Islet of Langerhans (tissue), 1 donor: ENCODE measurements around the gene LDLR.

Experiments
- FAIRE-seq: peaks from one replicate; lab custom pipeline; 2011; peaks lifted over from hg19 to GRCh38; lab: Jason Lieb, UNC

LDLR gene

DNA sequence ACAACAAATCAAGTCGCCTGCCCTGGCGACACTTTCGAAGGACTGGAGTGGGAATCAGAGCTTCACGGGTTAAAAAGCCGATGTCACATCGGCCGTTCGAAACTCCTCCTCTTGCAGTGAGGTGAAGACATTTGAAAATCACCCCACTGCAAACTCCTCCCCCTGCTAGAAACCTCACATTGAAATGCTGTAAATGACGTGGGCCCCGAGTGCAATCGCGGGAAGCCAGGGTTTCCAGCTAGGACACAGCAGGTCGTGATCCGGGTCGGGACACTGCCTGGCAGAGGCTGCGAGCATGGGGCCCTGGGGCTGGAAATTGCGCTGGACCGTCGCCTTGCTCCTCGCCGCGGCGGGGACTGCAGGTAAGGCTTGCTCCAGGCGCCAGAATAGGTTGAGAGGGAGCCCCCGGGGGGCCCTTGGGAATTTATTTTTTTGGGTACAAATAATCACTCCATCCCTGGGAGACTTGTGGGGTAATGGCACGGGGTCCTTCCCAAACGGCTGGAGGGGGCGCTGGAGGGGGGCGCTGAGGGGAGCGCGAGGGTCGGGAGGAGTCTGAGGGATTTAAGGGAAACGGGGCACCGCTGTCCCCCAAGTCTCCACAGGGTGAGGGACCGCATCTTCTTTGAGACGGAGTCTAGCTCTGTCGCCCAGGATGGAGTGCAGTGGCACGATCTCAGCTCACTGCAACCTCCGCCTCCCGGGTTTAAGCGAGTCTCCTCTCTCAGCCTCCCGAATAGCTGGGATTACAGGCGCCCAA is at the start of gene LDLR:
Gene LDLR, plus strand, starts transcription at position 210 of the 760 bp plus-strand sequence. Its CDS starts 86 bp downstream, at position 296.
- no peak for FAIRE-seq

GRCh38 chr19:11041194-11041593 is 48.1 kb upstream of the LDLR start:
- no peak for FAIRE-seq

DNA sequence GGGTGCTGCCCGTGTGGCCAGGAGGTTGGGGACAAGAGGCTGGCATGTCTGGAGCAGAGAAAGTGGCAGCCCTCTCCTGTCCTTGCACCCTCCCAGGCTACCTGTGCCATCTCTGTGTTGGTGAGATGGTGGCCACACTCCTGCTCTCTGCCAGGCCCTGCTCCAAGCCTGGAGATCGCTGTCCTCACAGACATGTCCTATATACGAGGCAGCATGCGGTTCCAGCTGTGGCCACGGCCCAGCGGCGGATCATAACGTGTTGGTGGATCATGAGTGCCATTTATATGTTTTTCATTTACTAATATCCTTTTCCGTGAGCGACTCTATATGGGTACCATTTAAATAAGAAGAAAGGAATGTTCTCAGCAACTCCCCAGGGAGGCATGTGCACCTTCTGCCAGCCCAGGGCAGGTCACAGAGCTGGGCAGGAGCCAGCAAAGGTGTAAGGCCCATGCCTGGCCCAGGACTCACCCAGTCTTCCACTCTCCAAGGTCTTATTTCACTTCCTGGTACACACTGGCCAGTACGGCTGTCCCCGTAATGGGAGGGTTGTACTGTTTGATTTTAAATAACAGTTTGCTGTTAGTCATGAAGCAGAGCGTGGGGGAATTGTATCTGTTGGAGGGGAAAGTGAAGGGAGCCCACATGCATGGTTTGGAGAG is 47.2 kb upstream of the LDLR start:
- FAIRE-seq = no peak

DNA sequence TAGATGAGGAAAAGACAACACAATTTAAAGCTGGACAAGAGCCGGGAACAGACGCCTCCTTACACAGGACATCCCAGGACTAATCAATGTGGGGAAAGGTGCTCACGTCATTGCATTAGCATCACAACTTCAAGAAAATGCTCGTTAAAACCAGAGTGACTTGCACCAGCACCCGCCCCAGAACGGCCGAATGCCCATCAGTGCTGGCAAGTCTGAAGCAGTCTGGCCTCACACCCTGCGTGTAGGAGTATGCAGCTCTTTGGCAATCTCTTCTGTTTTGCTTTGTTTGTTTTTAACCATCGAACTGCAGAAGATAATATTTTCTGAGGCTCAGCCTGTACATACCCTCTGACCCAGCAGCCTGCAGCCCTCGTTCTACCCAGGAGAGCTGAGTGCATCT is 44.8 kb upstream of the LDLR start:
- no peak for FAIRE-seq

GRCh38 chr19:11045536-11045935 is 43.7 kb upstream of the LDLR start:
- FAIRE-seq = no peak

DNA sequence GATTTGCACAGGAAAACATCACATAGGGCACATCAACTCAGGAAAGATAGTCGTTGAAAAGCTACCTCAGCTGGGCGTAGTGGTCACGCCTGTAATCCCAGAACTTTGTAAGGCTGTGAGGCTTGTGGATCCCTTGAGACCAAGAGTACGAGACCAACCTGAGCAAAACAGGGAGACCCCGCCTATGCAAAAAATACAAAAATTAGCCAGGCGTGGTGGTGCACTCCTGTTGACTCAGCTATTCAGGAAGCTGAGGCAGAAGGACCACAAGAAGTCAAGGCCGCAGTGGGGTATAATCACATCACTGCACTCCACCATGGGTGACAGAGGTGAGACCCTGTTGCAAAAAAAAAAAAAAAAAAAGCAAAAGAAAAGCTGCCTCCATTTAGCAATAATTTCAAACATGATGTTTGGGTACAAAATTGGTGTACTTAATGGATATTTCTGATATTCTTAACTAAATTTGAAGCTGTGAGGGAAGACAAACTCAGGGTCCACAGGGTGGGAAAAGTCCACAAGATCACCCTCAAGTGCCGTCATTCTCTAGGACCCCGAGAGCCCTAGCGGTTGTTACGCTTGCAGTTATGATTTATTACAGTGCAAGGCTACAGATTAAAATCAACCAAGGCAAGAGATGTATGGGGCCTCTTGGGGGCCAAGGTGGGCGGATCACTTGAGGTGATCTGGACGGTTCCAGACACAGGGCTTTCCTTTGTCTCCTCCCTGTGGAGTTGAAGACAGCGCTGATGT is 42.5 kb upstream of the LDLR start:
- FAIRE-seq = no peak

DNA sequence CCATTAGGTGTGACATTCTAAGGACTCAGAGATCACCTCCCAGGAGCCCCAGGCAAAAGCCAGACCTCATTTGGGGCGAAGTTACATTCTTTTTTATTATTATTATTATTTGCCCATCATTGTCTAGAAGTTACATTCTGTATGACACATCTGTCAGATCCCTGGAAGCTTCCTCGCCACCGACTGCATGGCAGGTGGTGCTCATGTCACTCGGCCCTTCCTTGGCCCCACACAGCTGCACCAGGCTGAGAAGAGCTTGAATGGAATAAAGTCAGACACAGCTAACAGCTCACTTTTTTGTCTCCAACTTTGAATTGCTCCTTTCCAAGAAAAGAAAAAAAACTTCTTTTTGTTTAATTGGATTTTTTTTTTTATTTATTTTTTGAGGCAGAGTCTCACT is 41.4 kb upstream of the LDLR start:
- no peak for FAIRE-seq

- FAIRE-seq = no peak
These were observed 38.7 kb upstream of the LDLR start for GRCh38 chr19:11050323-11051114.

DNA sequence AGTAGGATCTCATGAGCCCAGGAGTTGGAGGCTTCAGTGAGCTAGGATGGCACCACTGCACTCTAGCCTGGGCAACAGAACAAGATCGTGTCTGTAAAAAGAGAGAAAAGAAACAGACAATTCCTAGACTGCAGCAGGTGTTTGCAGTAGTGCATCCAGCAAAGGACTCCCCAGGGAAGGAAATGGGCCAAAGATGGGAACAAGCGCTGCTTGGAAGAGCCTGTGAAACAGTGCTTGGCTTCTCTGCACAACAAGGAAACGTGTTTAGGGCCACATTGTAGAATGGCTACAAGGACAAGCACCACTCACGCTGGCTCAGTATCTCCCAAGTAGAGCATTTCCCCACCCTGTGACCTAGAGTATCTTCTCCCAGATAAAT is 35.5 kb upstream of the LDLR start:
- FAIRE-seq = no peak

GRCh38 chr19:11054200-11054599 is 35.1 kb upstream of the LDLR start:
- no peak for FAIRE-seq

DNA sequence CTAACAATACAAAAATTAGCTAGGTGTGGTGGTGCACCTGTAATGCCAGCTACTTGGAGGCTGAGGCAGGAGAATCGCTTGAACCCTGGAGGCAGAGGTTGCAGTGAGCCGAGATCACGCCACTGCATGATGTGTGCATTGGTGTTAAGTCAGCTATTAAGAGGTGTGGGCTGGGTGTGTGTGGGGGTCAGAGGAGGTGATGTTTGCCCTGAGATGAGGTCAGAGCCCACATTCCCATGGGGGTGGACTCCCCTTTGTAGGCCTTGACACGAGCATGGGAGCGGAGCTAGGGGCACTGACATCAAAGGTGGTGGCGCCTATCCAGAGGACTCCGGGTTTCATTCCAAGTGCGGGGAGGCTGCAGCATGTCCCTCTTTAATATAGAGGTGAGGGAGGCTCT is 34.6 kb upstream of the LDLR start:
- FAIRE-seq = no peak

- FAIRE-seq = no peak
These were observed 30.8 kb upstream of the LDLR start for GRCh38 chr19:11058246-11059030.

- FAIRE-seq = no peak
These were observed 29.5 kb upstream of the LDLR start for GRCh38 chr19:11059511-11060358.

- no peak for FAIRE-seq
These were observed 27.3 kb upstream of the LDLR start for GRCh38 chr19:11061952-11062351.

- FAIRE-seq = no peak
These were observed 25.8 kb upstream of the LDLR start for GRCh38 chr19:11063434-11063833.

DNA sequence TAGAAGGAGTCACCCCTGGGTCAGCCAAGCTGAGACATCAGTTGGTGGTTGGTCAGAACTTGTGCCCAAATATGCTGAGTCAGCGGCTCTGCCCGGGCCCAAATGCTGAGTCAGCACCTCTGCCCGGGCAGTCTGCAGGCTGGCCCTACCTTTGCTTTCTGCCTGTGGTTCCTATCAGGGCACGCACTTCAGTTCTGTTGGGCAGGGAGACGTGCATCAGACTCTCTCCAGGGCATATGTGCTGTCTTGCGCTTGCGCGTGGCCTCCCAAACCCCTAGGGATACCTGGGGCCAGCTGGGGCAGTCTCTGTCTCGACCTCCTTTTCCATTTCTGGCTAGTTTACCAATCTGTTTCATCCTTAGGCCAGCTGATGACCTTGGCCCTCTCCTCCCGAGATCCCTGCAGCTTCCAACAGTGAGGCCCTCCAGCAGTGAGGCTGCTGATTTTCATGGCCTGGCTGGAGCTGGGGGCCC is 24.4 kb upstream of the LDLR start:
- FAIRE-seq = no peak

GRCh38 chr19:11066326-11066725 is 22.9 kb upstream of the LDLR start:
- FAIRE-seq = no peak

GRCh38 chr19:11067356-11068113 is 21.7 kb upstream of the LDLR start:
- no peak for FAIRE-seq

DNA sequence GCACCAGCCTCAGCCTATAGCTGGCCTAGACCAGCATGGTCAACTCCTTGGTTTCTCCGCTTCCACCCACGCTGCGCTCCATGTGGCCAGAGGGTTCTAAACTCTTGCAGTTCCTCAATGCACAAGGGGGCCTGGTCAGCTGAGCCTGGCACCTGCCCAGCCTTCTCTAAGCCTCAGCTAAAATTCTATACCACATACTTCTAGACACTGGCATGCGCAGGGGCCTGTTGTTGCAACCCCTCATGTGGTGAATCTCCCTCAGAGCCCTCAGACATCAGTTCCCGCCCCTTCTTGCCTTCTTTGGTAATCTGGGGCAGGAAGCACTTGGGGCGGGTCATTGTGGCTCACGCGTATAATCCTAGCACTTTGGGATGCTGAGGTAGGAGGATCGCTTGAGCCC is 19.7 kb upstream of the LDLR start:
- FAIRE-seq = no peak

DNA sequence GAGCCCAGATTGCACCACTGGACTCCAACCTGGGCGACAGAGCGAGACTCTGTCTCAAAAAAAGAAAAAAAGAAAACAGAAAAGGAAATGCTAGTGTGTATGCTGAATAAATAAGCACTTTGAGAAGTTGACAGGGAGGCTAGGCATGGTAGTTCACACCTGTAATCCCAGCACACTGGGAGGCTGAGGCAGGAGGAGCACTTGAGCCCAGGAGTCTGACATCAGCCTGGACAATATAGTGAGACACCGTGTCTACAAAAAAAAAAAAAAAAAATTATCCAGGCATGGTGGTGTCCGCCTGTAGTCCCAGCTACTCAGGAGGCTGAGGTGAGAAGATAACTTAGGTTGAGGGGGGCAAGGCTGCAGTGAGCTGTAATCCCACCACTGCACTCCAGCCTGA is 19.1 kb upstream of the LDLR start:
- FAIRE-seq = no peak
